Astrocyte (in vitro differentiated cells and primary cell): ENCODE measurements around the gene ASTN1.

Source experiments
- EZH2 ChIP-seq: IDR thresholded peaks from 2 replicates; pipeline ENCODE4 v1.6.1; 2012; ENCODE audit warnings: mild to moderate bottlenecking, low read length, inconsistent platforms; ENCODE audit not compliant: insufficient read depth
- TF ChIP-seq, protein P1 (sequence below): IDR thresholded peaks from 2 replicates; pipeline ENCODE4 v1.5.1; 2011; ENCODE audit warnings: low read depth, mild to moderate bottlenecking, inconsistent platforms, low read length, moderate library complexity; ENCODE audit not compliant: insufficient read depth

DNA sequence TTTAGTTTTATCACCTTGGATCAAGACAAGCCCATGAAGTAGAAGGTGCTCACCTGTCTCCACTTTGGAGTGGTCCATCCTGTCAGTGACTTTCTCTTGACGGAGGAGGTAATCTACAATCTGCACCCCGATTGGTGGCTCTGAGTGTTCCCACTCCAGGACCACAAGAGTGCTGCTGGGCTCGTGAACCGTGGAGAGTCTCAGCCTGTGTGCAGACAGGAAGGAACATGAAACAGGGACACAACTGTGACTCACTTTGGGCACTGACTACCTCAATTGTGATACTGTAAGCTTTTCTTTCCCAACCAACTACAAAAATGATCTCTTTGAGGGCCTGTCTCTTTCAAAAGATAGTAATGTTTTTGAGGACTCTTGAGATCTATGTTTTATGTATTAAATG lies 280.2 kb downstream of the ASTN1 start:
- TF ChIP-seq, protein P1, sequence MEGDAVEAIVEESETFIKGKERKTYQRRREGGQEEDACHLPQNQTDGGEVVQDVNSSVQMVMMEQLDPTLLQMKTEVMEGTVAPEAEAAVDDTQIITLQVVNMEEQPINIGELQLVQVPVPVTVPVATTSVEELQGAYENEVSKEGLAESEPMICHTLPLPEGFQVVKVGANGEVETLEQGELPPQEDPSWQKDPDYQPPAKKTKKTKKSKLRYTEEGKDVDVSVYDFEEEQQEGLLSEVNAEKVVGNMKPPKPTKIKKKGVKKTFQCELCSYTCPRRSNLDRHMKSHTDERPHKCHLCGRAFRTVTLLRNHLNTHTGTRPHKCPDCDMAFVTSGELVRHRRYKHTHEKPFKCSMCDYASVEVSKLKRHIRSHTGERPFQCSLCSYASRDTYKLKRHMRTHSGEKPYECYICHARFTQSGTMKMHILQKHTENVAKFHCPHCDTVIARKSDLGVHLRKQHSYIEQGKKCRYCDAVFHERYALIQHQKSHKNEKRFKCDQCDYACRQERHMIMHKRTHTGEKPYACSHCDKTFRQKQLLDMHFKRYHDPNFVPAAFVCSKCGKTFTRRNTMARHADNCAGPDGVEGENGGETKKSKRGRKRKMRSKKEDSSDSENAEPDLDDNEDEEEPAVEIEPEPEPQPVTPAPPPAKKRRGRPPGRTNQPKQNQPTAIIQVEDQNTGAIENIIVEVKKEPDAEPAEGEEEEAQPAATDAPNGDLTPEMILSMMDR: no peak
- TF ChIP-seq EZH2: no peak
